Large intestine (tissue), 3 donors: ENCODE data around the gene COL23A1. TPM values are rescaled to one million over a fixed set of nuclear protein-coding genes. Genes with fewer than 3 reads are reported as not detected.

Source experiments
- DNase-seq, 2 donors: peaks; one replicate each; pipeline versions ENCODE4 v3.0.0 to v3.0.0-alpha.2; 2013
- H3K27ac ChIP-seq: one replicate; pipeline ENCODE4 v1.5.1; 2013; ENCODE audit warnings: low read length
- H3K27me3 ChIP-seq: 2 replicates; pipeline ENCODE4 v1.6.1; 2013; ENCODE audit warnings: low read length; ENCODE audit not compliant: control insufficient read depth, insufficient read depth
- H3K36me3 ChIP-seq: 2 replicates; pipeline ENCODE4 v1.6.1; 2013; ENCODE audit warnings: low read length; ENCODE audit not compliant: control insufficient read depth, insufficient read depth
- H3K4me1 ChIP-seq: one replicate; pipeline ENCODE4 v1.6.1; 2013; ENCODE audit warnings: low read length; ENCODE audit not compliant: control insufficient read depth, insufficient read depth
- H3K4me3 ChIP-seq: one replicate; pipeline ENCODE4 v1.5.1; 2013; ENCODE audit warnings: low read length
- H3K9me3 ChIP-seq: one replicate; pipeline ENCODE4 v1.6.1; 2013; ENCODE audit warnings: mild to moderate bottlenecking, low read depth, low read length, moderate library complexity; ENCODE audit not compliant: control insufficient read depth
- WGBS: methylation state at CpG from one replicate; pipeline ENCODE4 v1.1.5; 2013; ENCODE audit warnings: low lambda C conversion rate; ENCODE audit not compliant: insufficient coverage; 5-methylcytosine and 5-hydroxymethylcytosine counted together
- polyA plus RNA-seq: library from polyadenylated mRNA; unstranded; fragments of 120-200 nt; gene quantifications from one replicate; pipeline ENCODE4 v1.2.1, GENCODE V29; 2013

The COL23A1 gene
- polyA plus RNA-seq, 1 donor = 8.9 TPM

DNA sequence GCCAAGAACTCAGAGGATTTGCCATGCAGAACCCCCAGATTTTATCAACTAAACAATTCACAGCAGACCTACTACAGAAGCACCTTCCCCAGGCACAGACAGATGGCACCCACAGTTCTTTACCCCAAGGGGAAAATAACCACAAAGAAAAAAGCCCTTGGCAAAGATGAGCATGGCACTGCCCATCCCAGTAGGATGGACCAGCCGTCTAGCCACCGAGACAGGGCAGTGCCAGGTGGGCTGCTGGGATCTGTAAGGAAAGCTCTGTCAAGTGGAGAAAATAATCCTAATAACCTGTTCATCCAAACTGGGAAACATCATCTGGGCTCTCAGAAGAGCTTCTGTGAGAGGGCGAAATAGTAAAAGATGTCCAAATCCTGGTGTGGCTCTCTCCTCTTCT is 130.0 kb downstream of the COL23A1 start:
- H3K36me3 ChIP-seq = no peaks in the 10 kb centered on the region
- no CpG with 5 or more reads among the region's 3 CpGs for WGBS
- DNase-seq = no peak
- peaks cover 2% of the 10 kb centered on the region for H3K27me3 ChIP-seq
- no peak overlapping the region for H3K27ac ChIP-seq
- no peak overlapping the region for H3K4me3 ChIP-seq
- H3K9me3 ChIP-seq = no peaks in the 10 kb centered on the region
- H3K4me1 ChIP-seq = peaks cover 4% of the 10 kb centered on the region

DNA sequence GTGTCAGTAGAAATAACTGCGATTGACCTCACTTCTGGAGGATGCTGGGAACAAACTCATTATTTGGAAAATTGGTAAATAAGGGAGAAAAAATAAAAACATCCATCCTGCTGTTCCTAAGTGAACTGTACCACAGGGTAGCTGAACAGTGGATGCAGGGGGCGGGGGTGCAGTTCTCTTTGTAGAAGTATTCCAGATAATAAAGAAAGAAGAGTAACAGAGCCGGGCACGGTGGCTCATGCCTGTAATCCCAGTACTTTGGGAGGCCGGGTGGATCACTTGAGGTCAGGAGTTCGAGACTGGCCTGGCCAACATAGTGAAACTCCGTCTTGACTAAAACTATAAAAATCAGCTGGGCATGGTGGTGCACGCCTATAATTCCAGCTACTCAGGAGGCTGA is 132.1 kb downstream of the COL23A1 start:
- H3K36me3 ChIP-seq = no peaks in the 10 kb centered on the region
- H3K4me3 ChIP-seq = no peak overlapping the region
- peaks cover 4% of the 10 kb centered on the region for H3K4me1 ChIP-seq
- H3K27ac ChIP-seq = no peak overlapping the region
- no peaks in the 10 kb centered on the region for H3K9me3 ChIP-seq
- H3K27me3 ChIP-seq = peaks cover 2% of the 10 kb centered on the region
- DNase-seq = no peak
- no CpG with 5 or more reads among the region's 8 CpGs for WGBS

DNA sequence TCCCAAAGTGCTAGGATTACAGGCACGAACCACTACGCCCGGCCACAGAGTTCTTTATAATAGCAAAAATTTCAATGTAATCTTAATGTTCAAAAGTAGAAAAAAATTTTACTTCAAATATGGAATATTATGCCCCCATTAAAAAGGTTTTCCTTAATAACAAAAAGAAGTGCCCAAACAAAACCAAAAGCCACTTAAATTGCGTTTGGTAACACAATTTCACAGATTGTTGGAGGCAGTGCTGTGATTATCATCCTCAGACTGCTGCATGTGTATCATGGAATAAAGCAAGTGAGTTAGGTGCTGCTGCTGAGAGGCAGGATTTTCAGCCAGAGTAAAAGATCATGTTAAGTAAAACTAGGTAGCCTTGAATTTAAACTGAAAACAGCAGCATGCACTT is 132.7 kb downstream of the COL23A1 start:
- H3K27me3 ChIP-seq = peaks cover 2% of the 10 kb centered on the region
- no peak overlapping the region for H3K27ac ChIP-seq
- no peaks in the 10 kb centered on the region for H3K36me3 ChIP-seq
- H3K9me3 ChIP-seq = no peaks in the 10 kb centered on the region
- DNase-seq = no peak
- 90% methylated on average over 4 of the region's 4 CpGs for WGBS
- peaks cover 4% of the 10 kb centered on the region for H3K4me1 ChIP-seq
- H3K4me3 ChIP-seq = no peak overlapping the region

DNA sequence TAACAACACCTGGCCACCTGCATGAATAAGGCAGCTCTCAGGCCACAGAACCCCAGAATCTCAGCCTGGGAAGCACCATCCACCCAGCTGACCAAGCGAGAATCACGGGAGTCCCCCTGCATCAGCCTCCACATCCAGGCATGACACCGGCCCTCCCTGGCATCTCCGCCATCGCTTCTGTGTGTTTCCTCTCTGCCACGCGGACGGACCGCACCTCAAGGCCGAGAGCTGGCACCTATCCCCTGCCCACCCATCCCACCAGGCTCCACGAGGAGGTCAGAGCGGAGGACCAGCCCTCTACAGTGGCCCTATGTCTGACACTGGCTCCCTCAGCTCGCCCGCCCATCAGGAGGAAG is 134.7 kb downstream of the COL23A1 start:
- Histone ChIP-seq H3K27me3 (no peaks in the 10 kb centered on the region), H3K27ac (no peak overlapping the region), H3K9me3 (no peaks in the 10 kb centered on the region), H3K4me3 (no peak overlapping the region), H3K4me1 (no peaks in the 10 kb centered on the region), H3K36me3 (no peaks in the 10 kb centered on the region)
- no CpG with 5 or more reads among the region's 14 CpGs for WGBS
- no peak for DNase-seq

DNA sequence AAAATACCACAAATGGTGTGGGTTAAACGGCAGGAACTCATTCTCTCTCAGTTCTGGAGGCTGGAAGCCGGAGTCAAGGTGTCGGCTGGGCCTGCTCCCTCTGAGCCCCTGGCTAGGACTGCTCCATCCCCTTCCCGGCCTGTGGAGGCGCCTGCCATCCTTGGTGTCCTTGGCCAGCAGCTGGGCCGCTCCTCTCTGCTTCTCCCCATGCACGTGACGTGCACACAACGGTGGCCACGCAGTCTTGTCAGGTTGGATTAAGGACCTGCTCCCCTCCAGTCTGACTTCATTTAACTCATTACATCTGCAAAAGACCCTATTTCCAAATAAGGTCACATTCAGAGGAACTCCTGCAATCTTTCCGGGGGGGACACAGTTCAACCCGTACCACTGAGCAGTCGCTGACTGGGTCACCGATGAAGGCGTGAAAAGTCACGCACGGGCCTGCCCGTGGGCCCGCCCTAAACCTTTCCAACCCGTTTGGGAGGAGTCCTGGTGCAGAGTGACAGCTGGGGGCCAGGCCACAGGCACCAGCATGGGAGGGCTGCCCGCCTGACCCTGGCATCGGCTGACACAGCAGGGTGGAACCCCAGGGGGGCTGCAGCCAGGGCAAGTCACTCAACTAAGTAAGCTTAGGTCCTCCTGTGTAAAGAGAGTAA is 135.2 kb downstream of the COL23A1 start:
- peaks cover 4% of the 10 kb centered on the region for H3K27me3 ChIP-seq
- no peak for DNase-seq
- H3K27ac ChIP-seq = no peak overlapping the region
- no peak overlapping the region for H3K4me3 ChIP-seq
- no peaks in the 10 kb centered on the region for H3K9me3 ChIP-seq
- no peaks in the 10 kb centered on the region for H3K4me1 ChIP-seq
- H3K36me3 ChIP-seq = no peaks in the 10 kb centered on the region
- WGBS = no CpG with 5 or more reads among the region's 22 CpGs

DNA sequence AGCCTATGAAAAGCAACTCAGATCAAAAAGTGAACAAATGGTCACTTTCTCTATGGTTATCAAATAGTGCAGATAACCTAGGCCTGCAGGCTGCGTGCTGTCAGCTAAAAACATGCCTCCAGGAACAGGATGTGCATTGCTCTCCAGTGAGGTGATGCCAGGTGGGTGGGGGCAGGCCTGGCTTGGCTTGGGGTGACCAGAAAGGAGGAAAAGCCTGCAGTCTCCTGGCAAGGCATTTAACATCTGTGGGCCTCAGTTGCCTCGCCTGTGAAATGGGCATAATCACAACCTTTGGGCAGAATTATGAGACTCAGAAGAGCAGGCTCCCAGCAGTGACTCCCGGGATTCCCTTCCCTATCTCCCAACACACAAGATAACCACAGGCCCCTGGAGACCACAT is 135.9 kb downstream of the COL23A1 start:
- Histone ChIP-seq H3K4me3 (no peak overlapping the region), H3K9me3 (no peaks in the 10 kb centered on the region), H3K36me3 (no peaks in the 10 kb centered on the region), H3K27ac (no peak overlapping the region), H3K27me3 (peaks cover 4% of the 10 kb centered on the region), H3K4me1 (no peaks in the 10 kb centered on the region)
- WGBS = 40% methylated on average over 1 of the region's 3 CpGs
- no peak for DNase-seq

DNA sequence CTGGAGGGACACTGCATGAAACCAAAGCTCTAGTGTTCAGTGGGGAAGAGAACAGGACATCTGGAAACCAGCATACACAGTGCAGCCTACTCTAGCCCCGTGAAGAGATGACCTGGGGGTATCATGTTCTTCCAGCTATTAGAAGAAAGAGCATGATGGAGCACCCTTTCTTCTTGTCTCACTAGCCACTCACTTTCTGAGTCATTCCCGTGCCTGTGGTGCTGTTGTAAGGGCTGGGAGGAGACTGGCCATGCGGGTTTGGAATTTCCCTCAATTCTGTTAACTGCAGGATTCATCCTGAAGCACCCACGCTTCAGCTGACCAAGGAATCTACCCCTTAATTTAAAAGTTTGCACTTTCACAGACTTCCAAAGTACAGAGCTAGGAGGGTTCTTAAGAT is 137.0 kb downstream of the COL23A1 start:
- no CpG with 5 or more reads among the region's 4 CpGs for WGBS
- no peak overlapping the region for H3K27ac ChIP-seq
- no peak overlapping the region for H3K4me3 ChIP-seq
- no peak for DNase-seq
- H3K36me3 ChIP-seq = no peaks in the 10 kb centered on the region
- H3K9me3 ChIP-seq = no peaks in the 10 kb centered on the region
- peaks cover 4% of the 10 kb centered on the region for H3K27me3 ChIP-seq
- no peaks in the 10 kb centered on the region for H3K4me1 ChIP-seq

DNA sequence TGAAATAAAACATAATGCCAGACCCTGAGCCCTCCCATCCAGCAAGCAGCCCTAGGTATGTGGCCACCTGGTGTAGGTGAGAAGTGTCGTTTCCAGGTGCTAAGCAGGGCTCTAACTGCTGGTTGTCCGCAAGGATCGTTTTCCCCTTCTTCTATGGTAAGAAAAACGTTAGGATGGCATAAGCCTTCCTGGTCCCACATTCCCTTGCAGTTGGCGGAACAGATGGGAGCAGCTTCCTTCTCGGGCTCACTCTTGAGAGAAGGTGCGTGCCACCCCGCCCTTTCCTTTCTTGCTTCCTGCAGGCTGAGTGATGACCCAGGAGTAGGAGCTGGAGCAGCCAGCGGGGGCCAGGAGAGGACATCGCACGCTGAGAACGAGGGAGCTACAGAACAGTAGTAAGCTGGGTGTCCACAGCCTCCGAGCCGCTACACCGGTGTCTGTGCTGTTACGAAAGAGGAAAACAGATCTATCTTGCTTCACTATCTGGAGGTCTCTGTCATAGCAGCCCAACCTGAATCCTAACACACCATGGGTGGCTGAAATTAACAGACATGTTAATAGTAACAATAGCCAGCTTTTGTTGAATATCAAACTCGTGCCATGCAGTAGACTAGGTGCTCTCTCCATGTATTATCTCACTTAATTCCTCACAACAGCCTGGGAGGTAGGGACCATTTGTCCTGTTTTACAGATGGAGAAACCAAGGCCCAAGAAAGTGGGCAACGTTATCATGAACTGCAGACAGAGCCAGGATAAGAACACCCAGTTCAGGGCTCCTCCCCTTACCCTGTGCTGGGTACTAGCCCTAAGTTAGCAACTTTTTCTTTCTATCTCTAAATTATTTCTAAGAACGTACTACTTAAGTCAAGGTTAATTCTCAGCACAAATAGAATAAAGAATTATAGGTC is 139.8 kb downstream of the COL23A1 start:
- Histone ChIP-seq H3K27me3 (peaks cover 4% of the 10 kb centered on the region), H3K4me1 (no peaks in the 10 kb centered on the region), H3K27ac (no peak overlapping the region), H3K4me3 (no peak overlapping the region), H3K36me3 (no peaks in the 10 kb centered on the region), H3K9me3 (no peaks in the 10 kb centered on the region)
- 83% methylated on average over 1 of the region's 19 CpGs for WGBS
- no peak for DNase-seq

DNA sequence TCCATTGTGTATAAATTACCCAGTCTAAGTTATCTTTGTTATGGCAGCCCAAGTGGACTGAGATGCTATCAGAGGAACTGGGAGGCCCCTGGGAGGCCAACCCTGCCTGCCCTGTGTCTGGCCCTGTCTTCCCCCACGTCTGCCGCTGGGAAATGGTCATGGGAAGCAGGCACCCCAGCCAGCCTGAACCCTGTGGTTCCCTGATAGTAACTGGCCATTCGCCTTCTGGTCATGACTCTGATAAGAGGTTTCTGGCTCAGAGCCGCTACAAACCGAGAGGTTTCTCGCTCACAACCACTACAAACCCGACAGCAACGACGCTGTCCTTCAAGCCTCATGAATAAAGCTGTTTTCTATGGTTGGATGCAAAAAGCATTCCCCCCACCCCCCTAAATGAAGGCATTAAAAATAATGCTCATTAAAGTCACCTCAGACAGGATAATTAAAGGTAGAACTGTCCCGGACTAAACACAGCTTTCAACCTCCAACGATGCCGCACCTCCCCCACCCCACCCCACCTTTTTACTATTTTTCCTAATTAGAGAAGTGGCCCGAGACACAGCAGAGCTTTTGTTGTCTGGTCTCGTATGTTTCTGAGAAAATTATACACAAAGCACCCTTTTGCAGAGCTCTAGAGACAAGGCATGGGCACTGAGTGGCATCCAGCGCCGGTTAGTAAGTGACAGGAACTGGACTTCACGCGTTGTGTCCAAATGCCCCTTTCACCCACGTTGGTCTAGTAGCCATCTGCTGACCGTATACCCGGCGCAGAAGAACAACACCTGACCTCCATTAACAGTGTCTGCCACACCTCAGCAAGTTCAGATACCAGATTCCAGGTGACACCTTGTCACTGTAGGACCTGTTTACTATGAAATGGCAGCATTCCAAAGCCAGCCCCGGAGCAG is 140.8 kb downstream of the COL23A1 start:
- H3K4me1 ChIP-seq = no peaks in the 10 kb centered on the region
- no CpG with 5 or more reads among the region's 23 CpGs for WGBS
- peaks cover 4% of the 10 kb centered on the region for H3K27me3 ChIP-seq
- no peak for DNase-seq
- no peak overlapping the region for H3K27ac ChIP-seq
- no peaks in the 10 kb centered on the region for H3K9me3 ChIP-seq
- H3K36me3 ChIP-seq = no peaks in the 10 kb centered on the region
- H3K4me3 ChIP-seq = no peak overlapping the region

DNA sequence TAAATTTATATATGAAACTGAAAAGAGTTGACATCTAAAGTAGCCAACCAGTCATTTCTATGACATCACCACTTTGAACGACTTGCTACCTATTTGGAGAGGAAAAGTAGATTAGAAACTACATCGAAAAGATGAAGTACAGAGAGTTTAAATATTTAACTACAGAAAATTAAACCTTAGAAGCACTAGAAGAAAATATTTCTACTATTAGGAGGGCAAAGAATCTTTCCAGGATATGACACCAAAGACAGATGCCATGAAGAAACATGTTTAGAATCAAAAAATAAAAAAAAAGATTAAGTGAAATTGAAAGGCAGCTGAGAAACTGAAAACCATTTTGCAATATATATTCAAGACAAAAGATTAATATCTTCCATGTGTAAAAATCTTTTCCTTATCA is 144.7 kb downstream of the COL23A1 start:
- no CpG with 5 or more reads among the region's 2 CpGs for WGBS
- DNase-seq = no peak
- Histone ChIP-seq H3K4me3 (no peak overlapping the region), H3K4me1 (peaks cover 3% of the 10 kb centered on the region), H3K9me3 (no peaks in the 10 kb centered on the region), H3K27me3 (peaks cover 4% of the 10 kb centered on the region), H3K27ac (no peak overlapping the region), H3K36me3 (no peaks in the 10 kb centered on the region)
